ENCODE data around the gene ZNF133.
"Not testable (repeated sequence)": the region's sequence is repeated elsewhere in the genome, so short reads cannot be mapped to it uniquely, and the experiment has no call there.

Gene ZNF133

DNA sequence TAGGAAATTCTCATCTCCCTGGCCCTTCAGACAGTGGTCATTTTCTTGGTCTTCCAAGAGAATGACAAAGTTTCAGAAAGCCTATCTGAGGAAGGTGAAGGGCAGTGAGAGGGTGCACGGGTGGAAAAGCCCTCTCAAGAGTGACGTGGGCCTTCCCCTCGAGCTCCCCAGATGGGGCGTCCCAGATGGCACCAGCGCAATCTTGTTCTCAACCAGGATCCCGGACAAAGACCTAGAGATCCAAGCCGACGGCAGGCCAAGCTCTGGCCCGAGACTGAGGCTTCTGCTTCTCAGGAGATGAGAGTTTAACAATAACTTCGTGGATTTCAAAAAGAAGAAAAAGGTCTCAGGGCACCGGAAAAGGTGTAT, 797 bp upstream of the ZNF133 start:
- DNase-seq, result no peak

- DNase-seq, result no peak
Measured at GRCh38 chr20:18288749-18289267, 481 bp downstream of the ZNF133 start.

DNA sequence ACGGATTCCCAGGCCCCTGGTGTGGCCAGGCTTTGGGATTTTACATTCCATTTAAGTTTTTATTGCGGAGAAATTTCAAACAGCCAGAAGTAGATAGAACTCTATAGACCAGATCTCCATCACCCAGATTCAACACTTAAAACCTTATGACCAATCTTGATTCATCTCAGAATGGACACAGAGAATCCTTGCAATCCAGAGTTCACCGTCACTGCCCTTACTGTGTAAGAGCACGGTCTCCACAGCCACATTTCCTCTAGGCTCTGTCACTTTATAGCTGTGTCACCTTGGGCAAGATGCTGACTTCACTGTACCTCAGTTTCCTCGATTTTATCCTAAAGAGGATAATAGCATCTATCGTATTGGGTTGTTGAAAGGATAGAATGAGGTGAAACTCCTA, 979 bp downstream of the ZNF133 start:
- no peak for DNase-seq

- no peak for DNase-seq
Measured at GRCh38 chr20:18299364-18299763, 11.0 kb downstream of the ZNF133 start.

GRCh38 chr20:18304618-18305017, 16.3 kb downstream of the ZNF133 start:
- no peak for DNase-seq

DNA sequence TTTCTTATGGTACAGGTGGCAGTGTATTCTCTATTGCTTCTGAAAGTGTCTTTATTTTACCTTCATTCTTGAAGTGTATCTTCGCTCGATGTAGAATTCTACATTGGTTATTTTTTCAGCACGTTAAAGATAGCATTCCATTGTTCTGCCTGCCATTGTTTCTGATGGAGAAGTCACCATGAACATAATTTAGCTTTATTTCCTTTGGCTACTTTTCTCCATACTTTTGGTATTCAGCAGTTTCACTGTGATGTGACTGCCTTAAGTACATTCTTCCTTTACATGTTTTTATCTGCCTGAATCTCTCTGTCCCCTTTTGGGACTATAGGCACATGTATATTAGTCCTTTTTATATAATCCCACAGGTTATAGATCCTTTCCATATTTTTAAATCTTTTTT, 19.0 kb downstream of the ZNF133 start:
- DNase-seq, result no peak

DNA sequence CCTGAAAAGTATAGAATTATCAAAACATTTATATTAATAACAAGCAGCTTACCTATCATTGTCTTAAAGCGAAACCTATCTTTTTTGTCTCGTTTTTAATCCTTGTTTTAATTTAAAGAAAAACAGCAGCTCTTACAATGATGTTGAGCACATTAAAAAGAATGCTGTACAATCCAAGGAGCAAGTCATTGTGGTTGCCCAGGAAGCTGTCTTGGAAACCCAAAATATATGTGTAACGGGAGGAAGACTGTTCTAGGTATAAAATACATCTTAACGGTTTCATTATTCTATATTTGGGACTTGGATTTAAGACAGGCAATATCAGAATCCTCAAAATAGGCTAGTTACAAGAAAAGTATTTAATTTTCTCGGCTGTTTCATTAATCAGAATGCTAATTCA, 21.7 kb downstream of the ZNF133 start:
- no peak for DNase-seq

DNA sequence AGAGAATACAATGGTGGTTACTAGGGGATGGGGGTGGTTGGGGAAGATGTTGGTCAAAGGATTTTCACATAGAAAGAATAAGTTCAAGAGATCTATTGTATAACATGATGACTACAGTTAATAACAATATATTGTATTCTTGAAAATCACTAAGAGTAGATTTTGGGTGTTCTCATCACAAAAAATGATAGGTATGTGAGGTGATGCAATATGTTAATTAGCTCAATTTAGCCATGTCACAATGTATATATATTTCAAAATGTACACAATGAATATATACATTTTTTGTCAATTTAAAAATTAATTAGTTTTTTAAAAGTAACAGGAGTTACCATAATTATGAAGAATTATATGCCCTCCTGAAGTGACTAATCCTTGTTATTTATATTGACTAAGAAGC, 22.3 kb downstream of the ZNF133 start:
- no peak for DNase-seq

- DNase-seq, result no peak
Measured at GRCh38 chr20:18312723-18313122, 24.4 kb downstream of the ZNF133 start.

DNA sequence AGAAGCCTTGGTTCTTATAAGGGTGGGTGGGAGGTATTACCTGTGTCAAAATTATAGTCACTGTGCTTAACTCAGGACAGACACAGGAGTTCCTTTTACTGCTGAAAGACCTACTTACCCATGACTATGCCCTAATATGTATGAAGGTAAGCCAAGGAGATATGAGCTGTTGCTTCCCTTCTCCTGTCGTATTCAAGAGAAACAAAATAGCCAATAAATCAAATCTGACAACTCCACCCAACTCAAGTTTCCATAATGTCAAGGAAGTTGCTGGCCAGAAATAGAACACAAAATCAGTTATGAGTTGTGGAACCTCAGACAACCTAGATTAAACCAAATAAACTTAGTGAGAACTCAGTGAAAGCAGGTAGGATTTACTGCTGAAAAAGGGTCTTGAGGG, 25.1 kb downstream of the ZNF133 start:
- no peak for DNase-seq

DNA sequence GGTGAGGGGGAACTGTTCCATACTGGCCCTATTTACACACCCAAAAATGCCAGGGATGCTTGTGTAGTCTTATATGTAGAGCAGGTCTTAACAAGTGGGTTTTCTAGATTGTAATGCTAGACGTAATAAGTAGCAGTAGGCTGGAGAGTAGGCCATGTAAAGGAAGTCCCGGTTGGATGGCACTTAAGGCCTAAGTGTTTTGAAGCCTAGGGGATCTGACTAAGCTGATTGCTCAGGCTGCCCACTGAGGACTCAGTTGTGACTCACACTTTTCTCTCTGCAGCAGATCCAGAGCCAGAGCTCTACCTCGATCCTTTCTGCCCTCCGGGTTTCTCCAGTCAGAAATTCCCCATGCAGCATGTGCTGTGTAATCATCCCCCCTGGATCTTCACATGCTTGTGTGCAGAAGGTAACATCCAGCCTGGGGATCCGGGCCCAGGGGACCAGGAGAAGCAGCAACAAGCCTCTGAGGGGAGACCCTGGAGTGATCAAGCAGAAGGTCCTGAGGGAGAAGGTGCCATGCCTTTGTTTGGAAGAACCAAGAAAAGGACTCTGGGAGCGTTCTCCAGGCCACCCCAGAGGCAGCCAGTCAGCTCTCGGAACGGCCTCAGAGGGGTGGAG, 26.6 kb downstream of the ZNF133 start:
- no peak for DNase-seq

DNA sequence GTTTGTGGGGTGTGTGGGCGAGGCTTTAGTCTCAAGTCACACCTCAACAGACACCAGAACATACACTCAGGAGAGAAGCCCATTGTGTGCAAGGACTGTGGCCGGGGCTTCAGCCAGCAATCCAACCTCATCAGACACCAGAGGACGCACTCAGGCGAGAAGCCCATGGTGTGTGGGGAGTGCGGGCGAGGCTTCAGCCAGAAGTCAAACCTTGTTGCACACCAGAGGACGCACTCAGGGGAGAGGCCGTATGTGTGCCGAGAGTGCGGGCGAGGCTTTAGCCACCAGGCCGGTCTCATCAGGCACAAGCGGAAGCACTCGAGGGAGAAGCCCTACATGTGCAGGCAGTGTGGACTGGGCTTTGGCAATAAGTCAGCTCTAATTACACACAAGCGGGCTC, 27.8 kb downstream of the ZNF133 start:
- no peak for DNase-seq

GRCh38 chr20:18321316-18321715, 33.0 kb downstream of the ZNF133 start:
- DNase-seq, result no peak

DNA sequence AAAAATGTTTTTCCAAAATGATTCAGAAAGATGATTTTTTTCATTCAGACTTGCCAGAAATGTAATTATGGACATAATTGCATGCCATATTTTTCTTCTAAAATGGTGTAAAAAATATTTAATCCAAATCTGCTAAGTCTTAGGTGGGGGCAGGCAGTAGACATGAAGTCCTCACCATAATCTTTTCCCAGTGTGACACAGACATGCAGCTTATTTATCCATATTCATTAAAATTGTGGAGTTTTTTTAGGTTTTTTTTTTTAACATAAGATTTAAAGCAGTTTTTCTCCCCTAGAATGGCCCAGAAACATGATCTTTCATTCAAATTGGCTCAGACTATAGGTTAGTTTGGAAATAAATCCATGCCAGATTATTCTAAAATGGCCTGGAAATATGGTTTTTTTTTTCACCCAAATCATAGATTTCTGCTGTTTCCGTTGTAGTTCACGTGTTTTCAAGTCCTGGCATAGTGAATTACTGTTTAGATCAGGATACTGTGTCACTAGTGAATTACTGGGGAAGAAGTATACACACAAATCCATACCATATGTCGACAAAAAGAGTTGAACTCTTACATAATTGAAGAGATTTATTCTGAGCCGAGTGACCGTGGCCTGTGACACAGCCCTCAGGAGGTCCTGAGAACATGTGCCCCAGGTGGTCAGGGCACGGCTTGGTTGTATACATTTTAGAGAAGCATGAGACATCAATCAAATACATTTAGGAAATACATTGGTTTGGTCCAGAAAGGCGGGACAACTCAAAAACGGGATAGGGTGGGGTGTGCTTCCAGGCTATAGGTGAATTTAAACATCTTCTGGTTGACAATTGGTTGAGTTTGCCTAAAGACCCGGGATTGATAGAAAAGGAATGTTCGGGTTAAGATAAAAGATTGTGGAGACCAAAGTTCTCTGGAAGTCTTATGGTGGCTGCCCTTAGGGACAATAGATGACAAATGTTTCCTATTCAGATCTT, 33.9 kb downstream of the ZNF133 start:
- no peak for DNase-seq

DNA sequence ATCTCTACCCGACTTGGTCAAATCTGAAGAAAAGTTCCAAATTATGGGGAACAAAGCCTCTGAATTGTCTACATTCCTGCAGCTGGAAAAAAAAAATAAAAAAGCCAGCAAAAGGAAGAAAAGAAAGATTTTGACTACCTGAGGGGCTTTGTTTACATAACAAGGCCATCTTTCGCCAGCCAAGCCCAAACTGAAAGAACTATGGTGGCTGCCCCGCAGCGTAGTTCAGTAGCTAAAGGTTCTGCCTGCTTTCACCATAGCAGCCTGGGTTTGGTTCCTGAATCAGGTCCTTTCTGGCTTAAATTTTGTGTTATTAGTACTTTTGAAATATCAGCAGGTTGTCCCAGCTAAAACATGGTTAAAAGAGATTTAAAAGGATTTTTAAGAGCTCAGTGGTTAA, 35.4 kb downstream of the ZNF133 start:
- no peak for DNase-seq

DNA sequence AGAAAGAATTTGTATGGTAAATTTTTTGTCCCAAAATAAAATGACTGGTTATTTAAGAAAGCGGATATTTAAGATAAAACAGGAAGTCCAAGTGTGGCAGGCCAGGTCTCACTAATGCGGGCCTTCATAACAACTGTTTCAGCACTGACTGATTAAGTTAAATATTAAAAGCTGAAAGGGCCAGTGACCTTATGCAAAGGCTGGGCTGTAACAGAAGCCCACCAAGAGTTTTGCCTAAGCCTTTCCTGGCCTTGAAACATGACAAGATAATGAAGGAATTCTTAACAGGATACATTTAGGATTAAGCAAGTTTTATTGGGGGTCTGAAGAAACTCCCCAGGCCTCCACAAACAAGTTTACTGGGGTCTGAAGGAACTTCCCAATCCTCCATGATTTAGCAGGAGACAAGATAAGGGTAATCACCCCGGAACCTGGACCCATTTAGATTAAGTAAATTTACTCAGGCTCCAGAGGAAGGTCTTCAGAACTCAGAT, 36.3 kb downstream of the ZNF133 start:
- no peak for DNase-seq

- no peak for DNase-seq
Measured at GRCh38 chr20:18326990-18327389, 38.7 kb downstream of the ZNF133 start.

DNA sequence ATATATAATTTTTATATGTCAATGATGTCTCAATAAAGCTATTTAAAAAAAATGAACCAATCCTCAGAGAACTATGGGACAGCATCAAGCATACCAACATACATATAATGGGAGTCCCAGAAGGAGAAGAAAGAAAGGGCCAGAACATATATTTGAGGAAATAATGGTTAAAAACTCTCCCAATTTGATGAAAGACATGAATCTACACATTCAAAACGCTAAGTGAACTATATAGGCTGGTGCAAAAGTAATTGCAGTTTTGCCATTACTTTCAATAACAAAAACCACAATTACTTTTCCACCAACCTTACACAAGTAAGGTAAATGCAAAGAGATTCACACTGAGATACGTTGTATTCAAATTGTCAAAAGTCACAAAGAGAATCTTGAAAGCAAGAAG, 43.4 kb downstream of the ZNF133 start:
- DNase-seq, result no peak

GRCh38 chr20:18349749-18350148, 61.4 kb downstream of the ZNF133 start:
- not testable (repeated sequence) for DNase-seq

DNA sequence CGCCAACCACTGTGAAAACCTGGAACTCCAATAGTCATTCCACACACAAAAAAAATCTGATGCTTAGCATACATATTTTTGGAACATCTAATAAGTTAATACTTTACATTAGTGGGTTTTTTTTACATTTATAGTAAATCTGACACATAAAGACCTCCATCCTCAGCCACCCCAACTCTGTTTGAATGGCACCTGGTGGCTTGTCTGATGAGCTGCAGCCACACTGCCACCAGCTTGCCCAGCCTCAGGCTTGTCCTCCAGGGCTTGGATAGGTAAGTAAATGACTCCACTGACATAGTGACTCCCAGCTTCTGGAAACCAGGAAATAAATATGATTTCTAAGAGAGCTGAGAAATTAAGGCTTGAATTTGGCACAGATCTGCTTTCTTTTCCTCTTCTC, 71.5 kb downstream of the ZNF133 start:
- no peak for DNase-seq

GRCh38 chr20:18360635-18361034, 72.3 kb downstream of the ZNF133 start:
- no peak for DNase-seq

DNA sequence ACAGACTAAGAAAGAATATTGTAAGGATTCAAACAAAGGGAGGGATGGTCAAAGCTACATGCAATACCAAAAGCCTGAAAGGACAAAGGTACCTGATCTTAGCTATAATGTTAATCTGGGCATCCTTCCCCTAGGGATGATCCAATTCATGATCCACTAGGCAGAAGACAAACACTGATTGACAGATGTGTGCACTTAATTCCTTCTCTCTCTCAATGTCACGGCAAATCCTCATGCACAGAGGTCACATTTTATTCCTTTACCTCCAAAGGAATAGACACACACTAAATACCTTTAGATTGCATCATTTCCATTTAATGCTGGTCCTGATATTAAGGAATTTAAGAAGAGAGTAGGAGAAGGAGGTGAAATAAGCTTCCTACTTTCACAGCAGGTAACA, 73.4 kb downstream of the ZNF133 start:
- DNase-seq, result no peak

GRCh38 chr20:18362916-18363315, 74.6 kb downstream of the ZNF133 start:
- DNase-seq, result no peak

GRCh38 chr20:18363708-18364107, 75.4 kb downstream of the ZNF133 start:
- DNase-seq, result no peak

Measured in hippocampal formation (tissue), 2 donors.